ENCODE results near the gene C4orf50. TPM values are rescaled to one million over a fixed set of nuclear protein-coding genes. Genes with fewer than 3 reads are reported as not detected.
A peak's percentile ranks its signal among the peaks of the same experiment; 100 is the strongest.

The C4orf50 gene
- total RNA-seq, 1 donor from 2014 or later = 0.16 TPM

- no peak for DNase-seq
- no peaks in the 10 kb centered on the region for H3K4me1 Mint-ChIP-seq
- H3K36me3 Mint-ChIP-seq (ENCODE audit: low read depth) = peaks cover 3% of the 10 kb centered on the region
- no peaks in the 10 kb centered on the region for H3K27me3 Mint-ChIP-seq
- H3K27ac Mint-ChIP-seq = no peak overlapping the region
- no peak overlapping the region for H3K4me3 Mint-ChIP-seq
- intact Hi-C loops (cut with micrococcal nuclease) = no loop called here
- H3K9me3 Mint-ChIP-seq = no peaks in the 10 kb centered on the region
Observed at GRCh38 chr4:6050551-6050950, 32.3 kb upstream of the C4orf50 start.

GRCh38 chr4:6049985-6050384 lies 31.8 kb upstream of the C4orf50 start:
- Mint-ChIP-seq H3K9me3 (no peaks in the 10 kb centered on the region), H3K27ac (no peak overlapping the region), H3K36me3 (ENCODE audit: low read depth) (peaks cover 3% of the 10 kb centered on the region), H3K4me1 (no peaks in the 10 kb centered on the region), H3K27me3 (no peaks in the 10 kb centered on the region), H3K4me3 (no peak overlapping the region)
- intact Hi-C loops (cut with micrococcal nuclease) = no loop called here
- DNase-seq = no peak

GRCh38 chr4:6049278-6049677 lies 31.0 kb upstream of the C4orf50 start:
- Mint-ChIP-seq H3K27ac (no peak overlapping the region), H3K4me1 (peaks cover 2% of the 10 kb centered on the region), H3K9me3 (no peaks in the 10 kb centered on the region), H3K4me3 (no peak overlapping the region), H3K27me3 (no peaks in the 10 kb centered on the region), H3K36me3 (ENCODE audit: low read depth) (peaks cover 3% of the 10 kb centered on the region)
- intact Hi-C loops (cut with micrococcal nuclease) = no loop called here
- DNase-seq = no peak

- Mint-ChIP-seq H3K9me3 (no peaks in the 10 kb centered on the region), H3K4me1 (peaks cover 2% of the 10 kb centered on the region), H3K27me3 (no peaks in the 10 kb centered on the region), H3K4me3 (no peak overlapping the region), H3K36me3 (ENCODE audit: low read depth) (peaks cover 3% of the 10 kb centered on the region), H3K27ac (no peak overlapping the region)
- intact Hi-C loops (cut with micrococcal nuclease) = no loop called here
- DNase-seq = peak; percentile 58
Observed at GRCh38 chr4:6048537-6048936, 30.3 kb upstream of the C4orf50 start.

- Mint-ChIP-seq H3K36me3 (ENCODE audit: low read depth) (no peaks in the 10 kb centered on the region), H3K4me3 (no peak overlapping the region), H3K27ac (no peak overlapping the region), H3K9me3 (no peaks in the 10 kb centered on the region), H3K27me3 (no peaks in the 10 kb centered on the region), H3K4me1 (peaks cover 8% of the 10 kb centered on the region)
- intact Hi-C loops (cut with micrococcal nuclease) = no loop called here
- DNase-seq = no peak
Observed at GRCh38 chr4:6047130-6047673, 29.0 kb upstream of the C4orf50 start.

GRCh38 chr4:6046526-6047129 lies 28.4 kb upstream of the C4orf50 start:
- no peak for DNase-seq
- Mint-ChIP-seq H3K36me3 (ENCODE audit: low read depth) (no peaks in the 10 kb centered on the region), H3K27me3 (no peaks in the 10 kb centered on the region), H3K4me3 (no peak overlapping the region), H3K9me3 (no peaks in the 10 kb centered on the region), H3K4me1 (peaks cover 14% of the 10 kb centered on the region), H3K27ac (no peak overlapping the region)
- intact Hi-C loops (cut with micrococcal nuclease) = no loop called here

GRCh38 chr4:6044805-6045204 lies 26.6 kb upstream of the C4orf50 start:
- Mint-ChIP-seq H3K4me1 (peaks cover 22% of the 10 kb centered on the region), H3K4me3 (no peak overlapping the region), H3K27me3 (no peaks in the 10 kb centered on the region), H3K36me3 (ENCODE audit: low read depth) (no peaks in the 10 kb centered on the region), H3K27ac (no peak overlapping the region), H3K9me3 (no peaks in the 10 kb centered on the region)
- DNase-seq = no peak
- intact Hi-C loops (cut with micrococcal nuclease) = no loop called here

- Mint-ChIP-seq H3K4me1 (peaks cover 22% of the 10 kb centered on the region), H3K36me3 (ENCODE audit: low read depth) (no peaks in the 10 kb centered on the region), H3K9me3 (no peaks in the 10 kb centered on the region), H3K4me3 (no peak overlapping the region), H3K27me3 (no peaks in the 10 kb centered on the region), H3K27ac (no peak overlapping the region)
- intact Hi-C loops (cut with micrococcal nuclease) = no loop called here
- no peak for DNase-seq
Observed at GRCh38 chr4:6044276-6044675, 26.0 kb upstream of the C4orf50 start.

- Mint-ChIP-seq H3K27ac (no peak overlapping the region), H3K27me3 (no peaks in the 10 kb centered on the region), H3K4me3 (no peak overlapping the region), H3K9me3 (no peaks in the 10 kb centered on the region), H3K36me3 (ENCODE audit: low read depth) (no peaks in the 10 kb centered on the region), H3K4me1 (peaks cover 22% of the 10 kb centered on the region)
- intact Hi-C loops (cut with micrococcal nuclease) = no loop called here
- no peak for DNase-seq
Observed at GRCh38 chr4:6043843-6044242, 25.6 kb upstream of the C4orf50 start.

- H3K9me3 Mint-ChIP-seq = no peaks in the 10 kb centered on the region
- DNase-seq = no peak
- H3K4me1 Mint-ChIP-seq = peaks cover 22% of the 10 kb centered on the region
- H3K36me3 Mint-ChIP-seq (ENCODE audit: low read depth) = no peaks in the 10 kb centered on the region
- H3K27me3 Mint-ChIP-seq = no peaks in the 10 kb centered on the region
- intact Hi-C loops (cut with micrococcal nuclease) = no loop called here
- no peak overlapping the region for H3K27ac Mint-ChIP-seq
- no peak overlapping the region for H3K4me3 Mint-ChIP-seq
Observed at GRCh38 chr4:6043188-6043587, 25.0 kb upstream of the C4orf50 start.

GRCh38 chr4:6042293-6043063 lies 24.2 kb upstream of the C4orf50 start:
- Mint-ChIP-seq H3K4me3 (no peak overlapping the region), H3K4me1 (peaks cover 22% of the 10 kb centered on the region), H3K9me3 (no peaks in the 10 kb centered on the region), H3K27me3 (no peaks in the 10 kb centered on the region), H3K36me3 (ENCODE audit: low read depth) (no peaks in the 10 kb centered on the region), H3K27ac (peak overlapping the region; percentile 45)
- DNase-seq = no peak
- intact Hi-C loops (cut with micrococcal nuclease) = no loop called here

GRCh38 chr4:6041800-6042199 lies 23.6 kb upstream of the C4orf50 start:
- DNase-seq = no peak
- Mint-ChIP-seq H3K9me3 (no peaks in the 10 kb centered on the region), H3K36me3 (ENCODE audit: low read depth) (no peaks in the 10 kb centered on the region), H3K4me3 (no peak overlapping the region), H3K27ac (peak overlapping the region; percentile 5), H3K4me1 (peaks cover 22% of the 10 kb centered on the region), H3K27me3 (no peaks in the 10 kb centered on the region)
- intact Hi-C loops (cut with micrococcal nuclease) = no loop called here

- intact Hi-C loops (cut with micrococcal nuclease) = no loop called here
- Mint-ChIP-seq H3K36me3 (ENCODE audit: low read depth) (no peaks in the 10 kb centered on the region), H3K9me3 (no peaks in the 10 kb centered on the region)
Observed at GRCh38 chr4:6038711-6039110, 20.5 kb upstream of the C4orf50 start.

GRCh38 chr4:6035786-6036185 lies 17.6 kb upstream of the C4orf50 start:
- H3K9me3 Mint-ChIP-seq = no peaks in the 10 kb centered on the region
- no peaks in the 10 kb centered on the region for H3K27me3 Mint-ChIP-seq
- intact Hi-C loops (cut with micrococcal nuclease) = no loop called here

More at GRCh38 chr4:6038711-6039110, 20.5 kb upstream of the C4orf50 start:
- Mint-ChIP-seq H3K4me1 (peaks cover 20% of the 10 kb centered on the region), H3K27me3 (no peaks in the 10 kb centered on the region), H3K4me3 (no peak overlapping the region), H3K27ac (no peak overlapping the region)
- no peak for DNase-seq

More at GRCh38 chr4:6035786-6036185, 17.6 kb upstream of the C4orf50 start:
- Mint-ChIP-seq H3K36me3 (ENCODE audit: low read depth) (no peaks in the 10 kb centered on the region), H3K4me1 (peaks cover 3% of the 10 kb centered on the region), H3K27ac (no peak overlapping the region), H3K4me3 (no peak overlapping the region)
- DNase-seq = no peak

Data from activated CD4-positive, alpha-beta T cell treated with anti-CD3 and anti-CD28 coated beads, Interleukin-2, amount 10 ng/mL, durations not matched to agents 24 days and 14 days (primary cell).